AG09309 (cell line): ENCODE results near the gene TRAIP.
"Not testable (repeated sequence)": the region's sequence is repeated elsewhere in the genome, so short reads cannot be mapped to it uniquely, and the experiment has no call there.

Source experiments
- DNase-seq: peaks from one replicate; pipeline ENCODE4 v3.0.0-alpha.2; 2010; ENCODE audit warnings: low read depth
- H3K4me3 ChIP-seq: 2 replicates; pipeline ENCODE4 v1.5.1; 2011; ENCODE audit warnings: mild to moderate bottlenecking, low read depth, low read length, moderate library complexity; ENCODE audit not compliant: control insufficient read depth
- TF ChIP-seq, protein P1 (sequence below): IDR thresholded peaks from 2 replicates; pipeline ENCODE4 v1.5.1; 2011; ENCODE audit warnings: mild to moderate bottlenecking, low read depth, low read length, inconsistent platforms; ENCODE audit not compliant: insufficient read depth, control insufficient read depth; ENCODE audit errors: missing control alignments

The TRAIP gene

DNA sequence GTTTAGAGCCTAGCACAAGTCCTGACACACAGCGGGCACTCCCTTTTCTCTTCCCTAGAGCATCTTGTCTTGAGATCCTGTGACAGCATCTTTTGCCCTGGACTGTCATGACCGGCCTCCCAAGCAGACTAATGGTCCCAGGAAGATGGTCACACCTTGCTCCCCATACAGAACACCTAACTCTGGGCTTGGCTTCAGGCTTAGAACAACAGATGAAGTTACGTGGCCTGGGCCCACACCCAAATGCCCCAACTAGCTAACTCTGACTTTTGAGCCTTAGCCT is 69.2 kb downstream of the TRAIP start:
- TF ChIP-seq, protein P1, sequence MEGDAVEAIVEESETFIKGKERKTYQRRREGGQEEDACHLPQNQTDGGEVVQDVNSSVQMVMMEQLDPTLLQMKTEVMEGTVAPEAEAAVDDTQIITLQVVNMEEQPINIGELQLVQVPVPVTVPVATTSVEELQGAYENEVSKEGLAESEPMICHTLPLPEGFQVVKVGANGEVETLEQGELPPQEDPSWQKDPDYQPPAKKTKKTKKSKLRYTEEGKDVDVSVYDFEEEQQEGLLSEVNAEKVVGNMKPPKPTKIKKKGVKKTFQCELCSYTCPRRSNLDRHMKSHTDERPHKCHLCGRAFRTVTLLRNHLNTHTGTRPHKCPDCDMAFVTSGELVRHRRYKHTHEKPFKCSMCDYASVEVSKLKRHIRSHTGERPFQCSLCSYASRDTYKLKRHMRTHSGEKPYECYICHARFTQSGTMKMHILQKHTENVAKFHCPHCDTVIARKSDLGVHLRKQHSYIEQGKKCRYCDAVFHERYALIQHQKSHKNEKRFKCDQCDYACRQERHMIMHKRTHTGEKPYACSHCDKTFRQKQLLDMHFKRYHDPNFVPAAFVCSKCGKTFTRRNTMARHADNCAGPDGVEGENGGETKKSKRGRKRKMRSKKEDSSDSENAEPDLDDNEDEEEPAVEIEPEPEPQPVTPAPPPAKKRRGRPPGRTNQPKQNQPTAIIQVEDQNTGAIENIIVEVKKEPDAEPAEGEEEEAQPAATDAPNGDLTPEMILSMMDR = no peak
- DNase-seq = no peak
- no peak overlapping the region for H3K4me3 ChIP-seq

- TF ChIP-seq, protein P1 = no peak
- DNase-seq = peak; percentile 100
- peak within 1 kb of the TSS; percentile 61 for H3K4me3 ChIP-seq
Observed at GRCh38 chr3:49786357-49787181, 69.8 kb downstream of the TRAIP start, which contains the start of gene IP6K1. Gene IP6K1, minus strand, starts transcription at chr3:49786542. Its CDS starts 38,502 bp downstream, at chr3:49748040.

DNA sequence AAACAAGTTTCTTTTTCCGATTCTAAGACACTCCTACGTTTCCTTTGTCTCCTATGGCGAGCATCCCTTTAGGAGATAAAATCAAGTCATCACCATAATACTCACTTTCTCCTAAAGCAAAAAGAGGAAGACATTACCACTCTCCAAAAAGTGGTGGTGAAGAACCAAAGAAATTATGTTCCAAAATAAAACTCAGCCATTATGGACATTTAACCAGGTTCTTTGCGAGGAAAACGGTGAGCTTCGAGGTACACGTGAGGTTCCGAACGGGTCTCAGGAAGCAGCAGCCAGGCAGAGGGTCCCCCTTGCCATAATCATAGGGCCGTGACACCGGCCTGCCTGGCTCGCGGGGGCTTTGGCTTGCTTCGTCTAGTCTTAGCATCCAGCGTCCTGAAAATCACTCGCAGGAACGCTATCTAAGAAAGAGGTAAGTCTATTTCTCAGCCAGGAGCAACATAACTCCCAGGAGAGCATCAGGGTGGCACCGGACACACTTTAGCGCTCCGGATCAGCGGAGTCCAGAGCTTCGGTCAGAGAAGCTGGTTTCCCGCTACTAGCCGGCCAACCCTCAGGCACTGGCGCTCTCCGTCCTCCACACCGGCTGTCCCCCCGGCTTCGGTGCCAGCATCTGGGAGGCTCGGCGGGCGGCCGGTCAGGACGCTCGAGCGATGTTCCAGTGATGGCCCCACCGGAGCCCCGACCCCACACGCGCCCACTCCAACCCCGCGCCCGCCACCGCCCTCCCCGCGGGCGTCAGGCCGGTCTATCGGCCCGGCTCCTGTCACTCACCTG is 70.6 kb downstream of the TRAIP start:
- no peak for DNase-seq
- H3K4me3 ChIP-seq = peak overlapping the region; percentile 61
- TF ChIP-seq, protein P1 = no peak

- DNase-seq, H3K4me3 ChIP-seq: not testable (repeated sequence)
Observed at GRCh38 chr3:49782277-49782676, 74.1 kb downstream of the TRAIP start.

GRCh38 chr3:49781415-49782199 is 74.8 kb downstream of the TRAIP start:
- TF ChIP-seq, protein P1 = no peak
- H3K4me3 ChIP-seq = no peak overlapping the region
- DNase-seq = no peak

GRCh38 chr3:49780975-49781365 is 75.4 kb downstream of the TRAIP start:
- not testable (repeated sequence) for H3K4me3 ChIP-seq, DNase-seq

DNA sequence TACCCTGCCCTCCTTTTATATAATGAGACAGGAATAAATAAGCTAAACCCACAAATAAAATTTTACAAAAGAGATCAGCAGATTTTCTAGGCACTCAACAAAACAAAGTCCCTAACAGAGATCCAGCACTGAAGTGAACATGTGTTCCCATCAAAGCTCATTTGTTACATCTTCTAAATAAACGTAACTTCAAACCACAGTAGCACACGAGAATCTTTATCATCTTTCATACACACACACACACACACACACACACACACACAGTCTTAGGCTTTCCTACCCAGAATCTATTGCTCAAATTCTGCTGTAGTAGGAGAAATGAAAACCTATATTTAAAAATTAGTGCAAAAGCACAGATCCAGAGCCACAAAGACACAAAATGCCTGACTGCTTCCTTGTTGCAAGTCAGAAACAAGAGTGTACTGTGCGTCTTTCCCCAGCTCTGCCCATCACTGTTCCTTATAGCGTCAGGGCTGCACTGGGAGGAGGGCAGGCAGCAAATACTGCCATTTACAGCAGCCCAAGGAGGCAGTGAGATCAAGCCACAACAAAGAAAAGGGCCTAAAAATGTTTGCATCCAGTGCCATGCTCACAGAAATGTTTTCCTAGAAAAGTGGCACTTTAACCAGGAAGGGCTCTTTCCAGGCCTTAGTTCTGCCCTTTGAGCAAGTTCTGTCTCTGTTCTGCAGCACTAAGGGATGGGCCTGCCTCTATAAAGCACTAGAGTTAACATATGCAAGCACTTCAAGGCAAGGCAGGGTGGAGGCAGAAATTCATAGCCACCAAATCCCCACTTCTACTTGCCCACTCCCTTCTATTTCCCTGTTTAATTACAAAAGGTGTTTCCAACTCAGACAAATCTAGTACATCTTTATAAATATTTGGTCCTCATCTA is 76.0 kb downstream of the TRAIP start:
- no peak overlapping the region for H3K4me3 ChIP-seq
- TF ChIP-seq, protein P1 = no peak
- DNase-seq = no peak
